Activated naive CD4-positive, alpha-beta T cell treated with Interleukin-2 at 50 U/mL for 16 hours (primary cell): Measurements from ENCODE around the gene PLCB1.
"Not testable (repeated sequence)": the region's sequence is repeated elsewhere in the genome, so short reads cannot be mapped to it uniquely, and the experiment has no call there.

Experiments
- DNase-seq: peaks from one replicate; pipeline ENCODE4 v3.0.0-alpha.2; 2020

Gene PLCB1

DNA sequence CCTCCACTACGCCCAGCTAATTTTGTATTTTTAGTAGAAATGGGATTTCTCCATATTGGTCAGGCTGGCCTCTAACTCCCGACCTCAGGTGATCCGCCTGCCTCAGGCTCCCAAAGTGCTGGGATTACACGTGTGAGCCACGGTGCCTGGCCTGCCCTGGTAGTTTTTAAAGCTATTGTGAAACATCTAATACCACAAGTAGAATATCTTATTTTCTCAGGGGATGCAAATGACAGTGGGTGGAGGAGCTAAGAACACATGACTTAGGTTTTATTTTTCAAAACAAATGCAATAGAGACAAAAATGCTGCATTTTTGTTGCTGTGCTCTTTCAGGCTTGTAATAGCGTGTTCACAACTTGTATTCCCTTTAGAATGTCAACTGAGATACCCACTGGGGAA is 671.9 kb downstream of the PLCB1 start:
- DNase-seq, result no peak

DNA sequence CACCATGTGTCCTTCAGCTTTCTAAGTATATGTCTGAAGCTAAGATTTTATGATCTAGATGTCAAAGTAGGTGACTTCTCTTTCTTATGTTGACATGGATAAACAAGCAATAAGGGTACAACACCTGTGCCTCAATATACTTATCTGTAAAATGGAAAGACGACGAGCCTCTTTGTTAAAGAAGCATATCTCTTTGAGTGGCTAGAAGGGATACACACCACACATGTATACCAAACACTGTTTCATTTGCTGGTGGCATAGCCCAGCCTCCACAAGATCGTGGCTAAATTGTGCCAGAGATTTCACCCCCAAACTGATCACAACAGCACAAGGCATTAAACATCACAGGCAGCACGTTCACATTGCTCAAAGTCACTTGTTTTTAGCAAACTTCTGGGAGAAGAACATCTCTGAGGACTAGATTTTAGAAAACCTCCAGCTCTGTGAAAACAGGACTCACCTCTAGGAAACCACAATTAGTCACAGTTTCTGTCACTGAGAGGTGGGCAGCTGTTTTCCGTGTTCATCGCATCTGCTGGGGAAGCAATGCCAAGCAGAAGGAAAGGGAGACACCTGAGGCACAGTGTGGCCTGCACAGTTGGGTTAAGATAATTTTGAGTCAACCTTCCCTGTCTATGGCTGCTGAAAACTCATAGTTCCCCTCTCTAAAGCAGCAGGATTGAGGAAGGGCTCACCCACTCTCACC is 673.8 kb downstream of the PLCB1 start:
- peak; percentile 1 for DNase-seq

DNA sequence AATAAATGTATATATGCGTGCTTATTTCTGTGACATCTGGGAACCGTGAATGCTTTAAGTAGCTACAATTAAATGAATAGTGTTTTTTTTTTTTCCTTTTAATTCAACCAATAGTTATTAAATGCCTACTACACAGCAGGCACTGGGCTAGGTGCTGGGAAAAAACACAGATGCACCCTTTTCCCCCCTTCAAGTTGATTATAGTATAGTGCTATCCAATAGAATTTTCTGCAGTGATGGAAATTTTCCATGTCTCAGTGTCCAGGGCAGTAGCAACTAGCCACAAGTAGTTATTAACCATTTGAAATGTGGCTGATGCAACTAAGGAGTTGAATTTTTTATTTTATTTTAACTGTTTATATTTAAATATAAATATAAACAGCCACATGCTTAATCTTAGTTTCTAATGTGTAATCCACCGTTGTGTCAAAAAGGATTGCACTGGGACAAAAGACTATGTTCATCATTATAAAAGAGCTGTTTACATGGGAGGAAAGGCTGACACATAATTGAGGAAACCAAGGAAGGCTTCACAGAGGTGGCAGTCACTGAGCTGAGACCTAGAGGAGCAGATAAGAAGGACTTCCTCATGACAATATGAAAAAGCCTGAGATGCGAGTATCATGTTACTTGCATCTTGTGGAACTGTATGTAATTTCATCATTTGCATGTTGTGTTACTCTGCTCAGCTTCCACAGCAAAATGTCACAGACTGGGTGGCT is 675.6 kb downstream of the PLCB1 start:
- DNase-seq, result no peak

DNA sequence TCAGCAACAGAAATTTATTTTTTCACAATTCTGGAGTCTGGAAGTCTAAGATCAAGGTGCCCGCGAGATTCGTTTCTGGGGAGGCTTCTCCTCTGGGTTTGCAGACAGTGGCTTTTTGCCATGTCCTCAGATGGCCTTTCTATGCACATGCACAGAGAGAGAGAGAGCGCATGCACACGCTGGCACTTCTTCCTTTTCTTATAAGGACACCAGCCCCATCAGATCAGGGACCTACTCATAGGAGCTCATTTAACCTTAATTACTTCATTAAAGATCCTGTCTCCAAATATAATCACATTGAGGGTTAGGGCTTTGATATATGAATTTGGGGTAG is 676.1 kb downstream of the PLCB1 start:
- DNase-seq, result no peak

DNA sequence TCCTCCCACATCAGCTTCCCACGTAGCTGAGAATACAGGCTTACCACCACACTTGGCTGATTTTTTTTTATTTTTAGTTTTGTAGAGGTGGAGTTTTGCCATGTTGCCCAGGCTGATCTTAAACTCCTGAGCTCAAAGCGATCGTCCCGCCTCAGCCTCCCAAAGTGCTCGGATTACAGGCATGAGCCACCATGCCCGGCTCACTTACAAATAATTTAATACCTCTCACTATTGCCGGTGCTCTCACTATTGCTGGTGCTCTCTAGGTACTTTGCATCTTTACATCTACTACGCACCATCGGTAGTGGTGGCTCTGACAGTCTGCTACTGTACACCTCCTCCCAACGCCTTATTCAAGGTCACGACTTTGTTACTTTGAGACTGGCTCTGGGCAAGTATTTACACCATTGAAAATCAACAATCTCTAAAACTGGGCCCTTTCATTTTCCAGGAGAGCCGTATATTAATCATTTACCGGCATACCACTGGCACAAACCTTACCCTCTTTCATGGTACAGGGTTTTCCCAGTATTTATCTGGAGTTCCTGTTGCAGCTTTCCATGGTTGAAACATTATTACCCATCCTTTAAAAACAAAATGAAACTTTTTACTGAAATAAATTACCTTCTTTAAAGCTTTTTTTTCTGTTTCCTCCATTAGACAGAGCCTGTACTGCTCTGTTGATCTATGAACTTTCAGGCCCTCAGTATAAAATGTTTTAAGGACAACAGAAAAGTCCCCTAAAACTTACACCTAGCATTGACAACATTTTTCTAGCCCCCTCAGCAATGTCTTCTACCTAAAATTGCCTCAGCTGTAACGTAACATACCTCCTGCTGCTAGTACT is 677.3 kb downstream of the PLCB1 start:
- no peak for DNase-seq

DNA sequence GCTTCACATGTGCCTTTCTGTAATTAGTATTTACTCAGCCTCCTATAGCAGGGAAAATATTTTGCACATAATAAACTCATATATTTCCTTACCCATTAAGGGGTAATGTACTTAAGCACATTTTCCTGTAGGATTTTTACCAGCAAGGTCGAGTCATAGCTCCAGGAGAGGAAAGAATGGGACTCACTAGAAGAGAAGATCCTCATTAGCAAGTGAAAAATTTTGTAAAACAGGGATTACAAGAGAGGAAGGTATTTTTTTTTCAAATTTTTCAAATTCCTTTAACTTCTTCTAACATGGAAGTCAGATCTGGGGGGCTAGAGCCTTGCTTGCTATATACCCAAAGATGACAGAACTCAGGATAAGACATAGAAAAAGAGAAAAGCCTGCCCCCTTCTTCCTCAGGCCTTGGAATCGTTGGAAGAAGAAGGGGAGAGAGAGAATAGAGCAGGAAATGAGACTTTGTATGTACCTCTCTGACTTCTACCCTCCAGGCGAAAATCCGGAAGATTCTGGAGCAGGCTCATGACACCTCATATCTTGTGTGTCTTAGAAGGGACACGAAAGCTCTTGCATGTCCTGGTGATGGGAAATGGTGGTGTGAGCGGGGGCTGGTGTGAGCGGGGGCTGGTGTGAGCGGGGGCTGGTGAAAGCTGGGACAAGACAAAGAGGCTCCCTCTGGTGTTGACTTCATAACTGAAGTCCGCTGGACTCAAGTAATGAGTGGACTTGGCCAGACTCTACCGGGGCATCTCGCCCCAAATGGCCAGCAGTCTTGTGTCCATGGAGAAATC is 679.9 kb downstream of the PLCB1 start:
- no peak for DNase-seq

DNA sequence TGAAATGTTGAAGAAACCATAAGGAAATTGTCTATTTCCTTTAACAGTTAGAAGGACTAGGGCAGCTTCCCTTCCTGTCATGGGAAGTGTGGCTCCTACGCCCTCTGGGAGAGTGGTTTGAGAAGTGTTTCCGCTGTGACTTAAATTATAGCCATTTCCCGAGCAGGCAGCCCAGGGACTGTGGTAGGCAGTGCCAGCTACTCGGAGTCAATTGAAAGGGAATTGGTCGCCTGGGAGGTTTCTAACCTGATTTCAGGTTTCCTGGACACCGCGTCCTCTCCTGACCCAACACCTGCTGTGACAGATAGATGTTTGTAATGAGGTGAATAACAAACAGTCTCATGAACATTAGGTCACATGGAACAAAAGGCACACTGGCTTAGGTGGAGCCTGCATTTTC is 680.8 kb downstream of the PLCB1 start:
- no peak for DNase-seq

DNA sequence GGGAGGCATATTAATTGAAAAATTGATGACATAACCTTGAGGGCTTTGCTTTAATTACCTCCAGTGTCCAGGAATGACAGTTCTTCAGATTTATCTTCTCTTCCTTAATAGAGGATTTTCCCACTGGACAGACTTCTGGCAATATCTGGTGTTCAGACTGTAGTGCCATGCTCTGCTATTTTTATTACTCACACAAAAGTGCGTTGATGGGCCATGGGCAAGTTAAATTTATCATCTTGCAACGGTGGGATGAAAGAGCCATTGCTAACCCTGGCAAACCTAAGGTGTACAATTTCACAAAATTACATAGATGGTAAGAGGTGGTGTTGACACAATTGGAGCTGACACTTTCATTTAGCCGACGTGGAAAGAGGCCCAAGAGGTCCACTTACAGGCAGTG is 683.1 kb downstream of the PLCB1 start:
- DNase-seq, result no peak

DNA sequence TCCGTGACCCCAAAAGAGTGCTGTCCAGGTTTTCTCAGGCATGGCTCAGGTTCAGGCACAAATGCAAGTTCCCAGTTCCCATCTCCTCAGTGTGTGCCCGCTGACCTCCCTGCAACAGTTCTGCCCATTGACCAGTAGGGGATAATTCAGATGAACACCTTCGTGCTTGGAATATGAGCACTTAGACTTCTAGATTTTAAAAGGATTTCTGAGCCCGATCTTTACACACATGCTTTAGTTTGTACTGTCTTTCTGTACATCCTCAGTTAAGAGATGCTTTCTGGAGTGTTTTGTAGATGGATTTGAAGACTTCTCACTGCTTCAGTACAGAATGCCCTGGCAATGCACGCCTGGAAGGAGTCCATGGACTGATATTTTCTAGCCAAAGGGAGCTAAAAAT is 697.2 kb downstream of the PLCB1 start:
- no peak for DNase-seq

DNA sequence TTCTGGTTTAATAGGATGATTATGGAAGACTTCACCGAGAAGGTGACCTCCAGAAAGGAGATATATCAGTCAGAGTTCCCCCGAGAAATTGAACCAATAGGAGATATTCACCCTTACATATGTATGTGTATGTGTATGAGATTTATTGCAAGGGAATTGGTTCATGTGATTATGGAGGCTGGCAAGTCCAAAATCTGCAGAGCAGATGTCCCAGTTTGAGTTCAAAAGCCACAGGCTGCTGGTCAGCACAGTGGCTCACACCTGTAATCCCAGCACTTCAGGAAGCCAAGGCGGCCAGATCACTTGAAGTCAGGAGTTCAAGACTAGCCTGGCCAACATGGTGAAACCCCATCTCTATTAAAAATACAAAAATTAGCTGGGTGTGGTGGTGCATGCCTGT is 702.2 kb downstream of the PLCB1 start:
- DNase-seq, result not testable (repeated sequence)

DNA sequence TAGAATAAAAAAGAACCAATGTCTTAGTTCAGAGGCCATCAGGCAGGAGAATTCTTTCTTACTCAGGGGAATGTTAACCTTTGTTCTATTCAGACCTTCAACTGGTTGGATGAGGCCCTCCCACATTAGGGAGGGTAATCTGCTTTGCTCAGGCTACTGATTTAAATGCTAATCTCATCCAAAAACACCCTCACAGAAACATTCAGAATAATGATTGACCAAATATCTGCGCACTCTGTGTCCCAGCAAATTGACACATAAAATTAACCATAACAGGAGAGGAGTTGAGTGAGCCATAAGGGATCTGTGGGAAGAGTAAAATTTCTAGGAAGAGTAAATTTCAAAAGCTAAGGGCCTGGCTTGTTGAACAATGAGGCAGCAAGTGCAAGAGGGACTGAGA is 702.8 kb downstream of the PLCB1 start:
- no peak for DNase-seq

DNA sequence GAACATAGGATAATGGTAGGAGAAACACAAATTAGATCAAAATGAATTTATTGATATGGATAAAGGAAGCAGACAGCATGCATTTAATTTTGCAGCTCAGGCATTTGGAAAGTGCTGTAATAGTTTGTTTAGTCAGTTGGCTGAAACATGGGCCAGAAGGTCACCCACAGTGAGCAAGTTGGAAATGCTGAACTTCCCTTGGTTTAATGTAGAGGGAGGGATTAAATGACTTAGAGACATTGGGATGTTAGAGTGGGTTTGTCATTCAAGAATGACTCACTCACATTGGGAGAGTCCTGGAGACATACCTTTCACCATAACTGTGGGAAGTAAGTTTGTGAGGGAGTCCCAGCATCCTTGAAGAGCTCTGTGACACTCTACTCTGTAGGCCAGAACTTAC is 705.3 kb downstream of the PLCB1 start:
- no peak for DNase-seq

DNA sequence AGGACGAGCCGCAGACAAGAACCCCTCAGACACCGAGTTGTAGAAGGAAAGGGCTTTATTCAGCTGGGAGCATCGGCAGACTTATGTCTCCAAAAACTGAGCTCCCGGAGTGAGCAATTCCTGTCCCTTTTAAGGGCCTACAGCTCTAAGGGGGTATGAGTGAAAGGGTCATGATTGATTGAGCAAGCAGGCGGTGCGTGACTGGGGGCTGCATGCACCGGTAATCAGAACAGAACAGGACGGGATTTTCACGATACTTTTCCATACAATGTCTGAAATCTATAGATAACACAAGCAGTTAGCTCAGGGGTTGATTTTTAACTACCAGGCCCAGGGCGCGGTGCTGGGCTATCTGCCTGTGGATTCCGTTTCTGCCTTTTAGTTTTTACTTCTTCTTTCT is 710.5 kb downstream of the PLCB1 start:
- no peak for DNase-seq

DNA sequence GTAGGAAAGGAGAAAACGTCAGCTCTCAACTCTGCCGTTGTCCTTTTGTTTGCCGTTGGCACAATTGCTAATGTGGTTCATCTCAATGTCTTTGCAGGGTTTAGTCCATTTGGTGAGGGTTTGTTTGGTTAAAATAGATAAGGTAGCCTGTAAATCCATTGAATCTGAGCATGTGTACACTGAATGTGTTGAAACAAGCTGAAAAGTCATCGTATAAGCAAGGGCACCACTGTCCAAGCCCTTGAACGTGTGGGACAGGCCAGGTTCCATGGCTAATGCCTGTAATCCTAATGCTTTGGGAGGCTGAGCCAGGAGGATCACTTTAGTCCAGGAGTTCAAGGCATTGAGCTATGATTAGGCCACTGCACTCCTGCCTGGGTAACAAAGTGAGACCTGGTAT is 712.1 kb downstream of the PLCB1 start:
- DNase-seq, result no peak

DNA sequence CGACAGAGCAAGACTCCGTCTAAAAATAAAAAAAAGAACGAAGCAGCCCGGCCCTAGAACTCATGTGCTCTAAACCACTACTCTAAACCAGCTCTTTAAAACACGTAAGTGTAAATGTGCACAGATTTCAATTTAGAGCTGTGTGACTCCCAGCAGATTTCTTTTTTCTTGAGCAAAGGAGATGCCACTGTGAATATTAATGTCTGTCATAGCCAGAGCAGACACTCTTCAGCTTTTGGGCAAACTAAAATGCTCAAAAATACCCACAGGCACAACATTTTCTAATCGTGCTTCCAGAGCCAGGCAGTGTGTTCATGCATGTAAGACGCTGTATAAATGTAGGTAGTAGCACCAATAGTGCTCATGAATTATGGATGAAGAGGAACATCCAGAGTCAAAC is 717.9 kb downstream of the PLCB1 start:
- no peak for DNase-seq

DNA sequence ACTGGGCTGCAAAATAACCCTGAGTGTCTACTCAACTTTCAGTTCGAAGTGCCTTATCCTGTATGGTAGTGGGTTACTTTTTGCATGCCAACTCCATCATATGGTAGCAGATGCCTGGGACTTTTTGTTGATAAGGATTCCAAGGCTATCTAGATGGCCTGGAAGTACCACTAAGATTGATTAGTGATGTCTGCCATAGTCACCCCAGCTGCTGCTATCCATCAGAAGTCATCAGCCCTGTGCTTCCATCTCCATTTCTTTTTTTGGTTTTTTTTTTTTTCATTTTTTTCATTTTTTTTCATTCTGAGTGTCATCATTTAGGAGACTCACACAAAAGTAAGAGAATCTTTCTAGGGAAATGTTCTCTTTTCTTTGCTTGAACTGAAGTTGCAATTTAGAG is 719.4 kb downstream of the PLCB1 start:
- DNase-seq, result no peak

DNA sequence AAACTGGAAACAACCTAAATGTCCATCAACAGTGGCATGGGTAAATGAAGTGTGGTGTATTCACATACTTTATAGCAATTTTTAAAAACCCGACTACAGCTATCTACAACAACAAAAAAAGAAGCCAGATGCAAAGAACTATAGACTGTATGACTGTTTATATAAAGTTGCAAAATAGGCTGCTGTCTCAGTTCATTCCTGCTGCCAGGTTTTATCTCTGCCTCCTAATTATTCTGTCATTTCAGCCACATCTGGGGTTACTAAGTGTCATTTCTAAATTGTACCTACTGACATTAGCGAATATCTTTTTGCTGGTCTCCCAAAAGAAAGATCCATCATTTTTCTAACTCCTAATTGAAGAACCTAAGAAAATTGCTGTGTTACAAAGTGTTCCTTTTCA is 719.9 kb downstream of the PLCB1 start:
- not testable (repeated sequence) for DNase-seq

DNA sequence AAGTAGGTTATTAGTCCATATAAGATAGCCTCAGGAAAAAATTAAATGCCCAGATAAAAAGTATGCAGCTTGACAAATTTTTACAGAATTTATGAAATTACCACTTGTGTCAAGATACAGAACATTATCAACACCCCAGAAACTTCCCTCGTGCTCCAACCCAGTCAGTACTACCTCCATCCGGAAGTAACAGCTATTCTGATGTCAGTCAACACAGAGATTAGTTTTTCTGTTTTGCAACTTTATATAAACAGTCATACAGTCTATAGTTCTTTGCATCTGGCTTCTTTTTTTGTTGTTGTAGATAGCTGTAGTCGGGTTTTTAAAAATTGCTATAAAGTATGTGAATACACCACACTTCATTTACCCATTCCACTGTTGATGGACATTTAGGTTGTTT is 721.1 kb downstream of the PLCB1 start:
- not testable (repeated sequence) for DNase-seq

DNA sequence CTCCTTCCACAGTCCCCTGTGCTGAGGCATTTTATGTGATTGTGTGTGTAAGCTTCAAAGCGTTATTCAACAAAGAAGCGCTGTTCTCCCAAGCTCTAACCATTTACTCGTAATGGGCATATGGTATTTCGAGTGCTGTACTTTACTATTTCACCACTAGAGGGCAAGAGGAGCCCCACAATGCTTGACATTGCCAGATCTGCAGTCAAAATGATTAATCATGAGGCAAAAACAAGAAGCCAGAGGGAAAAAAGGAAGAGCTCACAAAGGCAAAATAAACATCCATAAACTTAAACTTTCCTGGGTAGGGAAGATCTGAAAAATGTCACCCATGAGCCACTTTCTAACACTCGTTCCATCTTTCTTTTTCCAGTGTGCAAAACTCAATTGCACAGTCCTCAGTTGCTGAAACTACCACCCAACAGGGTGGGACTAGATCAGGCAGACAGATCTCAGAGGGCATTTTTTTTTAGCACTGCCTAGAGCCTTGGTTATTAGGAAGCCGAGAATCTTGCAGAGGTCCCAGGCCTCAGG is 721.8 kb downstream of the PLCB1 start:
- DNase-seq, result no peak

DNA sequence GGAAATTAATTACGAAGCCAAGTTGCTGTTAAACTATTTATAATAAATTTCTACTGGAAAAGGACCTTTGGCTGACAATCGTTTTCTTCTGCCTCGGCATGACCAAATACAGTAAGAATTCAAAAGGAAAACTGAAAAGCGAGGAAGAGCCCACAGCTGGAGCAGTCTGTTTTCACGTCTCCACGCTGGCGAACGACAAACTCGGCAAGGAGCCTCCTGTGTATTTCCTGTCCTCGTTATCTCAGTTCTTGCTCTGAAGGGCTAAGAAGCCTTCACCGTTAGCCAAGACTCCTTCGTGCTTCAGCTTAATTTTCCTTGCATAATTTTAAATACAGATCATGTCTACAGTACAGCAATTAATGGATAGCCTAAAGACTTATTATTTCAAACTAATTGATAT is 722.5 kb downstream of the PLCB1 start:
- no peak for DNase-seq

DNA sequence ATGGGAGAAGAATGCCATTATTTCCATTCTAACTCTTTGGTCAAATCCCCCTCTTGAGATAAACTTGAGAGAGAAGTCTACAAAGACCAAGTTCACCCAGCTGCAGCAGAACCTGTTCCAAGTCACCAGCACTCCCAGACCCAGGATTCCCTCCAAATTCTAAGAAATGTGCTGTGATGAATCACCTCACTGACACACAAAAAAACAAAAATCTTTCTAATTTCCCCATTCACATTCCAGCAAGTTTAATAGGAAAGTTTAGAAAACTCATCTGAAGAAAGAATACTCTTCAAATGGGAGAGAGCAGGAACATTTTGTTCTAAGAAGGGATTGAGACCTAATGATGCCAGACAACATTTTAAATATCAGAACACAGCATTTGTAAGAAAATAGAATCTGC is 723.2 kb downstream of the PLCB1 start:
- no peak for DNase-seq

DNA sequence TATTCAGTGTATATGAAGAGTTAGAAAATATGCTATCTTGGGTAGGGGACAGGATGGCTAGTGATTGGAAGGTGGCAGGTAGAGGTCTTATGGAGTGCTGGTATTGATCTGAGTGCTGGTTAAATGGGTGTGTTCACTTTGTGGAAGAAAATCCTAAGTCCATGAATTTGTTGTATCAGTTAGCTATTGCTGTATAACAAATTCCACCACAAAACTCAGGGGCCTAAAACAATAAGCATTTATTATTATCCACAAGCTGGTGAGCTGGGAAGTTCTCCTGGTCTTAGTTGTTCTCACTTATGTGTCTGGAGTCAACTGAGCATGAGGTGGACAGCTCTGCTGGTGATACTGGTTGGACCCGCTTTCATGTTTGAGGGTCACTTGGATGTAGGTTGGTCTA is 724.6 kb downstream of the PLCB1 start:
- DNase-seq, result no peak
